HG03095 (cell line): ENCODE data around the gene ERCC2.

Experiments
- ATAC-seq: cut with Tn5 transposase; IDR thresholded peaks from one replicate; pipeline ENCODE4 v1.9.1; 2021; ENCODE audit warnings: moderate library complexity; ENCODE audit not compliant: unreplicated experiment

ERCC2 gene

GRCh38 chr19:45306518-45307027, 63.8 kb downstream of the ERCC2 start:
- no peak for ATAC-seq

- ATAC-seq = no peak
Observed at GRCh38 chr19:45306040-45306439, 64.3 kb downstream of the ERCC2 start.

GRCh38 chr19:45305421-45305820, 65.0 kb downstream of the ERCC2 start:
- ATAC-seq = no peak

GRCh38 chr19:45305007-45305406, 65.4 kb downstream of the ERCC2 start:
- ATAC-seq = no peak

GRCh38 chr19:45304141-45304926, 66.0 kb downstream of the ERCC2 start:
- no peak for ATAC-seq

- ATAC-seq = no peak
Observed at GRCh38 chr19:45303269-45304060, 66.9 kb downstream of the ERCC2 start.

GRCh38 chr19:45302416-45302815, 68.0 kb downstream of the ERCC2 start:
- ATAC-seq = no peak
